IMR-90 (cell line): ENCODE results near the gene ARTN. TPM values are rescaled to one million over a fixed set of nuclear protein-coding genes. Genes with fewer than 3 reads are reported as not detected.

Experiments used
- CTCF ChIP-seq: conservative IDR thresholded peaks from 2 replicates; pipeline ENCODE4 v1.5.1; 2012; ENCODE audit warnings: mild to moderate bottlenecking, low read depth, low read length, improper control_type of control experiment
- RAD21 ChIP-seq: IDR thresholded peaks from 2 replicates; pipeline ENCODE4 v1.6.1; 2012; ENCODE audit warnings: low read length, improper control_type of control experiment
- polyA plus RNA-seq, 3 experiments: library from polyadenylated mRNA; depleted of rRNA; stranded (reverse); fragments of >200 nt; gene quantifications; 2 replicates each; pipeline ENCODE4 v1.2.3, GENCODE V29; 2012; ENCODE audit warnings: low replicate concordance in 1 of 3
- total RNA-seq: library from RNA; depleted of rRNA; stranded (reverse); fragments of >200 nt; gene quantifications from 2 replicates; pipeline ENCODE4 v1.2.3, GENCODE V29; 2012

ARTN gene
- total and polyA plus RNA-seq, 2 of the 4 experiments (the other 2 are of a cell fraction), result 0.29 TPM; not detected in 1

- TF ChIP-seq CTCF (no peak), RAD21 (no peak)
Observed at GRCh38 chr1:43947061-43947873, 13.7 kb downstream of the ARTN start (continued).
